WTC11 (cell line): ENCODE data around the gene EFHD1. TPM values are rescaled to one million over a fixed set of nuclear protein-coding genes. Genes with fewer than 3 reads are reported as not detected.

Experiments
- ATAC-seq: fragments of 200-7000 bp; cut with Tn5 transposase; 2 replicates; pipeline ENCODE4 v1.10.0; 2021; ENCODE audit warnings: mild to moderate bottlenecking, moderate library complexity
- CTCF ChIA-PET: fragments of 300-600 bp; sonication (Branson Sonifier 250); formaldehyde crosslinking; loops from one replicate; lab custom pipeline; 2021; ENCODE audit warnings: antibody characterized with exemption; lab: Charles Lee
- POLR2A ChIA-PET: fragments of 350-600 bp; sonication (Branson Sonifier 250); formaldehyde crosslinking; loops from one replicate; lab custom pipeline; 2021; ENCODE audit warnings: antibody characterized with exemption; lab: Charles Lee
- DNase-seq: peaks from one replicate; pipeline ENCODE4 v3.0.0; 2021; ENCODE audit warnings: low spot score
- H3K27ac Mint-ChIP-seq: 2 replicates; pipeline ENCODE4 v1.8.0; 2021; ENCODE audit warnings: mixed read lengths
- H3K27me3 Mint-ChIP-seq: 2 replicates; pipeline ENCODE4 v1.8.0; 2021; ENCODE audit warnings: low read depth, mild to moderate bottlenecking, moderate library complexity, mixed read lengths
- H3K36me3 Mint-ChIP-seq: 2 replicates; pipeline ENCODE4 v1.8.0; 2021; ENCODE audit warnings: mixed read lengths
- H3K4me1 Mint-ChIP-seq: 2 replicates; pipeline ENCODE4 v1.8.0; 2022; ENCODE audit warnings: mixed read lengths
- H3K4me3 Mint-ChIP-seq: 2 replicates; pipeline ENCODE4 v1.8.0; 2021; ENCODE audit warnings: mild to moderate bottlenecking, moderate library complexity, mixed read lengths
- H3K9me3 Mint-ChIP-seq: 2 replicates; pipeline ENCODE4 v1.8.0; 2021; ENCODE audit warnings: mixed read lengths
- AFF4 ChIP-seq: sonication (generic); formaldehyde crosslinking; IDR thresholded peaks from 2 replicates; pipeline ENCODE4 v1.8.1; 2023; ENCODE audit warnings: mild to moderate bottlenecking, missing genetic modification reagents, borderline replicate concordance
- AR ChIP-seq: fragments of 250-450 bp; sonication (Bioruptor Pico); IDR thresholded peaks from 2 replicates; pipeline ENCODE4 v1.9.0; 2021; ENCODE audit warnings: mild to moderate bottlenecking
- ARID4B ChIP-seq: sonication (generic); formaldehyde crosslinking; IDR thresholded peaks from 2 replicates; pipeline ENCODE4 v1.8.0; 2023; ENCODE audit warnings: missing genetic modification reagents, mild to moderate bottlenecking, borderline replicate concordance
- CTCF ChIP-seq: fragments of 200-600 bp; IDR thresholded peaks from 2 replicates; pipeline ENCODE4 v1.8.0; 2022; ENCODE audit warnings: antibody characterized with exemption
- FOXP1 ChIP-seq: sonication (generic); formaldehyde crosslinking; IDR thresholded peaks from 2 replicates; pipeline ENCODE4 v1.8.0; 2022; ENCODE audit warnings: missing genetic modification reagents, mild to moderate bottlenecking, moderate library complexity, borderline replicate concordance
- FOXP4 ChIP-seq: sonication (generic); formaldehyde crosslinking; IDR thresholded peaks from 2 replicates; pipeline ENCODE4 v1.8.0; 2022; ENCODE audit warnings: mild to moderate bottlenecking, missing genetic modification reagents
- MLX ChIP-seq: sonication (generic); formaldehyde crosslinking; IDR thresholded peaks from 2 replicates; pipeline ENCODE4 v1.8.1; 2023; ENCODE audit warnings: mild to moderate bottlenecking, missing genetic modification reagents, moderate library complexity
- PREB ChIP-seq: sonication (generic); formaldehyde crosslinking; IDR thresholded peaks from 2 replicates; pipeline ENCODE4 v1.8.1; 2022; ENCODE audit warnings: mild to moderate bottlenecking, missing genetic modification reagents, moderate library complexity, borderline replicate concordance
- TCF7 ChIP-seq: sonication (generic); formaldehyde crosslinking; IDR thresholded peaks from 2 replicates; pipeline ENCODE4 v1.8.0; 2022; ENCODE audit warnings: mild to moderate bottlenecking, low read depth, missing genetic modification reagents, moderate library complexity
- TEAD1 ChIP-seq: sonication (generic); formaldehyde crosslinking; IDR thresholded peaks from 2 replicates; pipeline ENCODE4 v1.8.0; 2022; ENCODE audit warnings: mild to moderate bottlenecking, missing genetic modification reagents
- ZNF121 ChIP-seq: sonication (generic); formaldehyde crosslinking; IDR thresholded peaks from 2 replicates; pipeline ENCODE4 v1.8.0; 2023; ENCODE audit warnings: missing genetic modification reagents
- ZNF263 ChIP-seq: sonication (generic); formaldehyde crosslinking; IDR thresholded peaks from 2 replicates; pipeline ENCODE4 v1.8.1; 2022; ENCODE audit warnings: low read depth, mild to moderate bottlenecking, moderate library complexity, missing genetic modification reagents
- total RNA-seq: library from RNA; stranded (reverse); gene quantifications from 3 replicates; pipeline ENCODE4 v1.2.3, GENCODE V29; 2021

The EFHD1 gene
- total RNA-seq, 1 experiment from 2014 or later = 6.1 TPM

- no peak for TF ChIP-seq MLX
- no peak for TF ChIP-seq TCF7
- no peak for TF ChIP-seq AR
- no peak for TF ChIP-seq PREB (CRISPR knock-in tag)
These were observed 4.8 kb upstream of the EFHD1 start (continued) for GRCh38 chr2:232628466-232629128.

GRCh38 chr2:232629129-232629475 is 4.3 kb upstream of the EFHD1 start:
- Mint-ChIP-seq H3K36me3 (no peaks in the 10 kb centered on the region), H3K27me3 (peaks cover 30% of the 10 kb centered on the region), H3K4me1 (peaks cover 5% of the 10 kb centered on the region; the same call in 1 of the 2 replicates), H3K4me3 (no peak overlapping the region), H3K27ac (no peak overlapping the region), H3K9me3 (no peaks in the 10 kb centered on the region)
- POLR2A ChIA-PET = no interaction called here
- ATAC-seq (no peak), DNase-seq (no peak)
- no peak for TF ChIP-seq FOXP1 (CRISPR knock-in tag)
- CTCF ChIA-PET = no interaction called here

GRCh38 chr2:232632229-232632903 is 1.0 kb upstream of the EFHD1 start:
- CTCF ChIA-PET = interaction anchor here (0.6 to 2.1 kb wide), 7 partner anchors 8 to 35 kb away, joined by 3 to 14 read pairs (median 3); no protein-coding TSS in a partner anchor
- Mint-ChIP-seq H3K27me3 (peaks cover 62% of the 10 kb centered on the region), H3K4me3 (peak overlapping the region; percentile 55), H3K9me3 (no peaks in the 10 kb centered on the region), H3K36me3 (no peaks in the 10 kb centered on the region), H3K4me1 (0 out of 2 replicates have a peak, but pooled peaks cover 3% of the 10 kb centered on the region), H3K27ac (no peak overlapping the region)
- no peak for ATAC-seq
- POLR2A ChIA-PET = no interaction called here
- no peak for DNase-seq
- TF ChIP-seq FOXP4 (CRISPR knock-in tag) = no peak
- peak; percentile 93 for TF ChIP-seq ZNF121 (CRISPR knock-in tag)
- no peak for TF ChIP-seq AFF4
- no peak for TF ChIP-seq TEAD1 (CRISPR knock-in tag)
- no peak for TF ChIP-seq CTCF
- TF ChIP-seq ARID4B = no peak
- no peak for TF ChIP-seq ZNF263 (CRISPR knock-in tag)
